ACC112 (cell line): ENCODE measurements around the gene CFAP92.

Source experiments
- H2AFZ ChIP-seq: fragments of 200-600 bp; sonication (generic); one replicate; pipeline ENCODE4 v1.6.0; 2017; ENCODE audit warnings: antibody characterized with exemption, low read length; ENCODE audit not compliant: unreplicated experiment
- H3K27ac ChIP-seq: fragments of 200-600 bp; sonication (generic); 2 replicates; pipeline ENCODE4 v1.5.1; 2014; ENCODE audit warnings: low read depth, mild to moderate bottlenecking, antibody characterized with exemption, low read length, moderate library complexity
- H3K27me3 ChIP-seq: fragments of 200-600 bp; sonication (generic); 2 replicates; pipeline ENCODE4 v1.6.1; 2014; ENCODE audit warnings: mild to moderate bottlenecking, antibody characterized with exemption, low read length, moderate library complexity, mixed read lengths; ENCODE audit not compliant: insufficient read depth
- H3K36me3 ChIP-seq: fragments of 200-600 bp; sonication (generic); 2 replicates; pipeline ENCODE4 v1.6.1; 2016; ENCODE audit warnings: mild to moderate bottlenecking, antibody characterized with exemption, low read length, moderate library complexity, mixed read lengths; ENCODE audit not compliant: insufficient read depth
- H3K4me1 ChIP-seq: fragments of 200-600 bp; sonication (generic); one replicate; pipeline ENCODE4 v1.6.1; 2016; ENCODE audit warnings: low read length, mixed read lengths; ENCODE audit not compliant: insufficient read depth, unreplicated experiment, control insufficient read depth
- H3K4me3 ChIP-seq: fragments of 200-600 bp; sonication (generic); 2 replicates; pipeline ENCODE4 v1.5.1; 2014; ENCODE audit warnings: mild to moderate bottlenecking, low read depth, low read length
- H3K79me2 ChIP-seq: fragments of 200-600 bp; sonication (generic); one replicate; pipeline ENCODE4 v1.6.0; 2016; ENCODE audit warnings: low read length; ENCODE audit not compliant: control insufficient read depth, unreplicated experiment, insufficient read depth

The CFAP92 gene

GRCh38 chr3:129004639-129005295 is 10.9 kb upstream of the CFAP92 start:
- no peak overlapping the region for H3K27ac ChIP-seq
- H3K79me2 ChIP-seq, result no peaks in the 10 kb centered on the region
- no peak overlapping the region for H2AFZ ChIP-seq
- H3K4me1 ChIP-seq, result peaks cover 6% of the 10 kb centered on the region
- H3K36me3 ChIP-seq, result no peaks in the 10 kb centered on the region
- peaks cover 53% of the 10 kb centered on the region for H3K27me3 ChIP-seq
- no peak overlapping the region for H3K4me3 ChIP-seq

- Histone ChIP-seq H3K36me3 (no peaks in the 10 kb centered on the region), H2AFZ (no peak overlapping the region), H3K27me3 (peaks cover 60% of the 10 kb centered on the region), H3K79me2 (no peaks in the 10 kb centered on the region), H3K4me3 (no peak overlapping the region), H3K27ac (no peak overlapping the region), H3K4me1 (peaks cover 6% of the 10 kb centered on the region)
Observed at GRCh38 chr3:129003578-129004112, 9.8 kb upstream of the CFAP92 start.

- Histone ChIP-seq H3K27me3 (peaks cover 64% of the 10 kb centered on the region), H3K4me1 (peaks cover 6% of the 10 kb centered on the region), H3K79me2 (no peaks in the 10 kb centered on the region), H3K27ac (no peak overlapping the region), H3K36me3 (no peaks in the 10 kb centered on the region), H3K4me3 (no peak overlapping the region), H2AFZ (no peak overlapping the region)
Observed at GRCh38 chr3:129002573-129003569, 9.0 kb upstream of the CFAP92 start.

GRCh38 chr3:129001806-129002572 is 8.1 kb upstream of the CFAP92 start:
- no peaks in the 10 kb centered on the region for H3K36me3 ChIP-seq
- no peak overlapping the region for H3K27ac ChIP-seq
- H3K79me2 ChIP-seq, result no peaks in the 10 kb centered on the region
- H3K4me3 ChIP-seq, result peak overlapping the region; percentile 65
- peak overlapping the region; percentile 25 for H2AFZ ChIP-seq
- H3K27me3 ChIP-seq, result peaks cover 64% of the 10 kb centered on the region
- peaks cover 6% of the 10 kb centered on the region for H3K4me1 ChIP-seq

GRCh38 chr3:129001101-129001805 is 7.4 kb upstream of the CFAP92 start, which contains the start of gene EFCC1:
TSS of gene EFCC1 (plus strand) at chr3:129001304. CDS start at chr3:129001629, 325 bp downstream.
- Histone ChIP-seq H3K27ac (no peak within 1 kb of the TSS), H3K27me3 (peaks cover 71% of the 10 kb centered on the region), H3K4me1 (peaks cover 6% of the 10 kb centered on the region), H2AFZ (peak within 1 kb of the TSS; percentile 25), H3K36me3 (no peaks in the 10 kb centered on the region), H3K79me2 (no peaks in the 10 kb centered on the region), H3K4me3 (peak within 1 kb of the TSS; percentile 65)

- peaks cover 74% of the 10 kb centered on the region for H3K27me3 ChIP-seq
- no peak overlapping the region for H3K27ac ChIP-seq
- no peaks in the 10 kb centered on the region for H3K79me2 ChIP-seq
- H3K36me3 ChIP-seq, result no peaks in the 10 kb centered on the region
- H3K4me3 ChIP-seq, result peak overlapping the region; percentile 65
- peaks cover 4% of the 10 kb centered on the region for H3K4me1 ChIP-seq
- H2AFZ ChIP-seq, result no peak overlapping the region
Observed at GRCh38 chr3:129000742-129001100, 6.8 kb upstream of the CFAP92 start.

- no peak overlapping the region for H3K4me3 ChIP-seq
Observed at GRCh38 chr3:128999102-128999501, 5.2 kb upstream of the CFAP92 start.

GRCh38 chr3:128998561-128998960 is 4.7 kb upstream of the CFAP92 start:
- Histone ChIP-seq H3K36me3 (no peaks in the 10 kb centered on the region), H3K27me3 (peaks cover 92% of the 10 kb centered on the region), H2AFZ (no peak overlapping the region), H3K4me1 (peaks cover 5% of the 10 kb centered on the region), H3K4me3 (no peak overlapping the region), H3K79me2 (no peaks in the 10 kb centered on the region), H3K27ac (no peak overlapping the region)

More at GRCh38 chr3:128999102-128999501, 5.2 kb upstream of the CFAP92 start:
- Histone ChIP-seq H3K36me3 (no peaks in the 10 kb centered on the region), H3K4me1 (peaks cover 4% of the 10 kb centered on the region), H3K27me3 (peaks cover 89% of the 10 kb centered on the region), H3K79me2 (no peaks in the 10 kb centered on the region), H2AFZ (no peak overlapping the region), H3K27ac (no peak overlapping the region)

- H3K27ac ChIP-seq, result no peak overlapping the region
- H3K4me1 ChIP-seq, result peaks cover 5% of the 10 kb centered on the region
- H3K79me2 ChIP-seq, result no peaks in the 10 kb centered on the region
- H3K36me3 ChIP-seq, result no peaks in the 10 kb centered on the region
- no peak overlapping the region for H2AFZ ChIP-seq
- H3K4me3 ChIP-seq, result no peak overlapping the region
- peaks cover 91% of the 10 kb centered on the region for H3K27me3 ChIP-seq
Observed at GRCh38 chr3:128997486-128998133, 3.7 kb upstream of the CFAP92 start.
